GM21526 (cell line): ENCODE data around the gene SOX6.
"Not testable (repeated sequence)": the region's sequence is repeated elsewhere in the genome, so short reads cannot be mapped to it uniquely, and the experiment has no call there.

ENCODE experiments used
- ATAC-seq: cut with Tn5 transposase; IDR thresholded peaks from one replicate; pipeline ENCODE4 v1.9.1; 2021; ENCODE audit warnings: moderate library complexity; ENCODE audit not compliant: unreplicated experiment, low FRiP score

The SOX6 gene

DNA sequence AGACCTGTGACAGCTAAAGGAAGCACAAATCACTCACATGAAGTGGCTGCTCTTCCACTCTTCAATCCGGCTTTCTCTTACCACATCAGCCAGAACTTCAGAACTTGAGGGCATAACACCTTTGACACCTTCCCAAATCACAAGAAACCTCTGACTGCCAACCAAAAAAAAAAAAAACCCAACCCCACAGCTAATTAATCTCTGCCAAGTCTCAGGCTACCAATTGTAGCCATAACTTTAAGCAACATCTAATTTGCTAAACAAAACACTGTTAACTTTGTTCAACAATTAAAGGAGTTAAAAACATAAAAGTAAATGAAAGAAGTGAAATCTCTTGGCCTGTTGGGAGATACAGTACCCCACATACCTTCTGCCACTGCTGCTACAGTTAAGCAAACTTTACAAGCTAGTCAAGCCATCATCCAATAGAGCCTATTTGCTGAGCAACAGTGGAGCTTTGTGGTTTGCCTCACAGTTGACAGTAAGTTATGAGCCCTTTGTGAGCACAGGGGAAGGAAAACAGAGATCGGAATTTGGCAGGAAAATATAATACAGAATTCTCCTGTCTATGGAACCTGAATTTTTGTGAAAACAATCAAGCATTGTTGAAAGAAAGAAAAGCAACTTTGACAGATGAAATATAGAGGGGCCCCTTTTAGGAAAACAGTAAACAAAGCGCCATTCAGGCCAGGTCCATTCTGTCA lies at the start of gene SOX6:
Gene SOX6 (minus strand): TSS at position 490 of the 704 bp plus-strand sequence. CDS start 15,298 bp downstream, outside the sequence.
- no peak for ATAC-seq

DNA sequence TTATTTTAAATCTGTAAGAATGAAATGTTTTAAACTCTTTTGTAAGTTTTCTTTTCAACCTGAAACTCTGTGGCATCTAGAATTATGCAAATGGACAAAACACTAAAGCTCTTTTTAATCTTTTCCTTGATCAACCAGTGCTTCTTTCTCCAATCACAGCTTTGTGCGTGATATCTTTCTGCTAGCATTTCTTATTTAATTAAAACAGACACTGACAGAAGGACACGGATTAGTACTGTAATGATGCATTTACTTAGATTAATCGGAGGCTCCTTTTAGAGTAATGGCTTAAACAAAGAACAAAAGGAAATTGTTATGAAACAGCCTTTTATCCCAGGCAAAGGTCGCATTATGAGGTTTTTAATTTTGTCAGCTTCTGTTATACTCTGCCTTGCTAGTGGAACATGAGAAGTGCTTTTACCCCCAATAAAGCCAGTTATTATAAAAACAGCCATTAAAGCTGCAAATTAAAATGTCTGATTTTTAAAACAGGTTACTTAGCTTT lies 48.5 kb upstream of the SOX6 start:
- no peak for ATAC-seq

DNA sequence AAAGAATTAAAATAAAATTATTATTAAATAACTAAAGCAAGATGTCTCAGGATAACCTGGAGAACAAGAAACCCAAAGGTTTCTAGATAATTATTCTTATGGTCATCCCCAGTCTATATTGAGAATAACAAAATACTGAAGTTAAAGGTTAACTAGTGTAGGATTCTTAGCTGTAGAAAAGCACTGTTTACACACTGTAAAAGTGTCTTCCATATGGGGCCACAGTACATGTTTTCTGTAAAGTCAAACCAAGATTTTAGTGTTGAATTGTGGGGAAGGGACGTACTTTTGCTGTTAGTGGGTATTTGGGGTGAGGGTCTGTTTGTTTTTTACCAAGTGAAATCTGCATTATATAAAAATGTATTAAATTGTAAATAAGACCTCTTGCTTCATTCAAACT lies 47.5 kb upstream of the SOX6 start:
- no peak for ATAC-seq

DNA sequence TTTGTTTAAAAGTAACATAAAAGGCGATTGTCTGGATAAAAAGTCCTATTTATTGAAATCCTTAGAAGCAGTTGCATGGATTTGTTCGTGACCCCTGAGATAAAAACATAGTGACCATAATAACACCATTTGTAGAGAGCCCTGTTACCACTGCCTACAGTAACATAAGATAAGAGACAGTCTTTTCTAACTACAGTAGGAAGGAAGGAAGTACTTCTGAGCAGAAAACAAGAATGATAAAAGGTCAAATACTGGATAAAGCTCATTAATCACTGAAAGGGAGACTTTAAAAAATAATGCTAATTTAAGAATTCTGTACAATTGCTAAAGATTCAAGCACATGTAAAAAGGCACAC lies 47.1 kb upstream of the SOX6 start:
- ATAC-seq = no peak

DNA sequence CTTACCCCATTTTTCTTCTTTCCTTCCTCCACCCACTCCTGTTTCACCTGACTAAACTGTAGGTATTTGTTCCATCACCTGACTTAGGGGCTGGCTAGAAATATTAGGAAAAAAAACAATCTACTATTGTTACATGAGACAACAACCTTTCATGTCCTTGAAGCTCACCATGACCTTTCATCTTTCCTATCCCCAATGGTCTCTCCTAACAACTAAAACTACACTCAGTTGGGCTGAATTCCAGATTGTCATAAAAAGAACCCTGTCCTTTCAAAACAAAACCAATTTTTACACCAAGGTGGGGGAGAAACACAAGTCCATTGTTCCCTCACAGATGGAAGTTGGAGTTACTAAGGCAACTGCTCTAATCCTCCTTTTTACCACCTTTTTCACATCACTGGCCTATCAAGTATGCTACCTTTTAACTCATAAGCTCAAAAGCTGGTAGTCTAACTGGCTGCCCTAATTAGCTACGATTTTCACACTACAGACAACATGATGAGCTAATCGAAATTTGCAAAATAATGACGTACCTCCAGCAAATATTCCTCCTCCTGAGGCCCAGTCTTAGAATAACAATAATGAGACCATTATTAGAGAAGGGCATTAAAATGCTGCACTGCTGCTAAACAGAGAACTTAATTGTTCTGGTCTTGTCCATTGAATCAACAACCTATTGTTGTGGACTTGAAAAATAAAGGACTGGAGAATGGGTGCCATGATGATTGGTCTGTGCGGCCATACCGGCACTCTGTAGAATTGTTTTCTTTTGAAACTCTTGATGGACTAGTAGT lies 46.5 kb upstream of the SOX6 start:
- no peak for ATAC-seq

DNA sequence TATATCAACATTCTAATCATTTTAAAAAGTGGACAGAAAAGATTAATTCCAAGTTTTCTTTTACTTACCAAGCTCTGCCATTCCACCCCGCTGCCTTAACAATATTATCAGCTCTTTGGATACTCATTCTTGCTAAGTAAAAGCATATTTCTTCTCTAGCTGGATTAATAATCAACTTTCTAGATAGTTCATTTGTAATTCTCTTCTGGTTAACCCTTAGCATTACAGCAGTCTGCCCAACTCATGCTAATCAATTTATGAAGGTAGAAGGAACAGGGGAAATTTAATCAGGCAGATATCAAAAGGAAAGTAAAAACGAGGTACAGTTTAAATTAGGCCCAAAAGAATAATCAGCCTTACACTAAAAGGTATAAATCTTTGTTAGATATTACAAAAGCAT lies 41.0 kb upstream of the SOX6 start:
- ATAC-seq = no peak

DNA sequence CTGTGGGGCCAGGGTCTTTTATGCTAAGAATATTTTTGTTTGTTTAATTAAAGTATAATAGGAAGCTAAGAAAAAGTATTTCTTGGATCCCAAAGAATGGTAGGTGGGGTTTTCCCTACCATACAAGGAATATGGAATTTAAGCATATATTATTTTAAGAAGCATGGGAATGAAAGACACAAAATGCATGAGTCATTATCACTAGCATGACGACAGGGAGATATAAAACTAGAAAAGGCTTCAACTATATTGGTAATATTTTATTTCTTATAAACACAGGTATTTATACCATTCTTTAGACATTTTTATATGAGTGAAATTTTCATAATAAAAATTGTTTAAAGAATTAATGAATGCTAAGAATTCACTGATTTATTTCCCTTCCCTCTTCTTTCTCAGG lies 39.3 kb upstream of the SOX6 start:
- ATAC-seq = no peak

DNA sequence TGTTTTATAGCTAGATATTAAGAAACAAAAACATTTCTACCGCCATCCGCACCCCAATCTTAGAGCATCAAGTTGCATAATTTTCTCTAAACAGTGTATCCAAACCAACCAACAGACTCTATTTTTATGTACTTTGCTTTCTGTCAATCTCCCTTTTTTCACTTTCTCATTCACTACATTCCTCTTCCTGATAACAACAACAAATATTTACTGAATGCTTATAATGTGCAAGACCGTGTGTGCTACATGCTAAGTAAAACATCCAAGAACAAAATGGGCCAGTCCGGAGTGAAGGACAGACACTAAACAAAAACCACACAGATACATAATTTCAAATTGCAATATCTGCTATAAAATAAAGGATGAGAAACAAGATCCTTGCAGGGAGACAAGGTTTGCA lies 38.6 kb upstream of the SOX6 start:
- ATAC-seq = no peak

DNA sequence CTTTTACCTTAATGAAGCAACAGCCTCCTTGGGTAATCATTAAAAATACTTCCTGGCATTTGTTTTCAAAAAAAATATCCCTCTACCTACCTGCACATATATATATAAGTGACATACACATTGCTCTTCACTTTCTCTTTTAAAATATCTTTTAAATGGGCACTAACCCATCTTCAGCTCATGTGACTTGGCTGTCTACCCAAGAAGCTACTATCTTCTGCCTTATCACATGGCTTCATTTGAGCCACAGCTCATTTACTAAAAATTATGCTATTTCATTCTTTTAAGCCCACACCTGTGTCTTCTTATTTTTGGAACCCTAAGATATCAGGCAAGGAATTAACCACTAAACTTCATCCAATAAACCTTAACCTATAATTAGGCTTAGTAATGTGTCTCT lies 37.0 kb upstream of the SOX6 start:
- ATAC-seq = no peak

DNA sequence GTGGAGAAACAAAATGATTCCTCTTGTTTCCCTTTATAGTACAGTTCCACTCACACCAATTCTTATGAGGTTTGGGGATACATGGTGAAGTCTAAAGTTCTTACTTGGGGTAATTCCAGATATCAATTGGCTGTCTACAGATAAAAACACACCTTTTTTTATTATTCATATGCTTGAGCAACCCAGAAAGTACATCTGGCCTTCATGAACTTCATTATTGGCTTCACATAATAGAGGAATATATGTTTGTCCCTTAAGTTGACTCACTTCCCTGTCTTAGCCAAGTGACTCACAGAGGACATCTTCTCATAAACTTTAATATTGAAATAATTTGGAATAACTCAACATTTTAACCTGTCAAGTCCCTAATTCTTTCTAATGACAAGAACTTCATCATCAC lies 36.3 kb upstream of the SOX6 start:
- ATAC-seq = no peak

DNA sequence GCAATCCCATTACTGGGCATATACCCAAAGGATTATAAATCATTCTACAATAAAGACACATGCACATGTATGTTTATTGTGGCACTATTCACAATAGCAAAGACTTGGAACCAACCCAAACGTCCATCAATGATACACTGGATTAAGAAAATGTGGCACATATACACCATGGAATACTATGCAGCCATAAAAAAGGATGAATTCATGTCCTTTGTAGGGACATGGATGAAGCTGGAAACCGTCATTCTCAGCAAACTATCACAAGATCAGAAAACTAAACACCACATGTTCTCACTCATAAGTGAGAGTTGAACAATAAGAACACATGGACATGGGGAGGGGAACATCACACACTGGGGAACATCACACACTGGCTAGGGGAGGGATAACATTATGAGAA lies 34.5 kb upstream of the SOX6 start:
- ATAC-seq = not testable (repeated sequence)

DNA sequence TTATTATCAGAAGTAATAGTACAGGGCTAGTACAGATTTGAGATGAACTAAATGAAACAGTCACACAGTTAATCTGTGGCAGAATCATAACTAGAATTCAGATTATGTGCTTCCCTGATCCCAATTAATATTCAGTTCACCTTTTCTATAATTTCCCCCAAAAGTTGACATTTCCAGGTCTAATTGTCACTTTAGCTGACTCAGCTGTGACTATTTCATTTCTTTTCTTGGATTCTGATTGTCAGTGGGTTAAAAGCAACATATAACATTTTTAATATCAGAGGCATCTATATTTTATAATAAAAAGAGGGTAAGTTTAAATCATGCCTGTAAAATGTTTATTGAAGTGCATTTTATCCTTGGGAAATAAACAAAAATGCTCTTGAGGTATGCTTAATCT lies 28.8 kb upstream of the SOX6 start:
- no peak for ATAC-seq

DNA sequence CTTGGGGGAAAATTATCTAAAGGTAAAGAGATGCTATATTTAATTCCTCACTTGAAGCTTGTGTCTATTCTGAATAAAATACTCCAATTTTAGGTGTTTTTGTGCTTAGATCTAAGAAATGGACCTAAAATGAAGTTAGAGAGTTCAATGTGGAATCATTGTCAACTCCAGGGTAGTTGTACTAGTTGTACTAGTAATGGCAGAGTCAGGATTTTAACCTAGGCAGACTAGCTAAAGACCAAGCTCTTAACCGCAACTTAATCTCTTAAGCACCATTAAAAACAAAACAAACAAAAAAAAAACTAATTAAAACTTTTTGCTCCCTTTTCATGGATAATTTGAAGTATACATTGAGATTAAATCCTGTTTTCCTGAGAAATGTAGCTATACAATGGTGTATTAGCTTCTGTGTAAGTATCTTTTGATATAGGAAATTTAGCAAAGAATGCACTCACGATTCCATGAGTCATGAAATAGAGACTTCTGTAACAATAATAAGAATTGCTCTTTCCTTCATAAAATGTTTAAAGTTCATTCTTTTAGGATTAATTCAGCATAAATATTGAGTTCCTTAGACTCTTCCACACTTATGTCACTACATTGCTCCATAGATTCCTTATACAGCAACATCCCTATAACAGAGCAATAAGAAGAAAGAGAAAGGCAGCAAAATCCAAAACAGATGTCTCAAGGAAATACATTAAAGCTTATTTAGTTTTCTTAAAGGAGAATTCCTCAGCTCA lies 26.5 kb upstream of the SOX6 start:
- ATAC-seq = no peak

DNA sequence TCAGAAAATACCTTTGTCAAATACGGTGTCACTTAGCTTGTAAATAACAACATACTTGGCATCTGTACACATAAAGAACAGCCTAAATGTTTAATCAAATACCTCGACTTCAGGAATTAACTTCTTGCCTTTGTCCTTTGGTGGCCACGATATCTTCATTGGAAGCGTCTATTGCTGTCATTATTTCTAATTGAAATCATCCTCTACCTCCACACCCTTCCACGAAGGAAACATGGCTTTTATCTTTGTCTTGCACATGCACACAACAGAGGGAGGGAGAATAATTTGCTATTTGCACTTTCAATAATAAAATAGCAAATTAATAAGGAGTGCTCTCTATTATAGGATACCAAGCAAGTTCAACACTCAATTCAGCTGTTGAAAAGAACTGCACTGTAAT lies 25.8 kb upstream of the SOX6 start:
- ATAC-seq = no peak

DNA sequence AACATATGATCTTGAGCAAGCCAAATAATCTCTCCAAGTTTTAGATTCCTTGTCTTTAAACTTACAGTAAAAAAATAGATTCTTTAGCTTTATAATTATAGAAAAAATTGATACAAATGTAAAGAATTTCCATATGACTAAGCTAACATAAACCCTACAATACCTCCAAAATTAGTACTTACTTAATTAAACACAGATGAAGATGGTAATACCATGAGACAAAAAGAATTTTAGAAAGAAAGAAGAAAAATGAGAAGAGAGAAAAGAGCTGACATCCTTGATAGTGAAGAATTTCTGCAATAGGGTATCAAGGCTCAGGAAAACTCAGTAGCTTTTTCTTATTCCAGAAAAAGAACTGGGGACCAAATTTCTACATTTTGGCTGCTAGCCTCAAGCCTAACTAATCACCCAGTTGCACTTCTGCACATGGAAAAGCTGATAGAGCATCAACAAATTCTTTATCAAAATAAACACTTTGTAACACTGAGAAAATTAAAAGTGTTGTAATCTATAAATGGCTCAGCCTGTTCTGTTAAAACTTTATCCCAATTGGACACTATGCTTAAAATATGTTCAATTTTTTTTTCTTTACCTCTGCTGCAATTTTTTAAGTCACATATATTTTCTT lies 24.7 kb upstream of the SOX6 start:
- ATAC-seq = no peak

DNA sequence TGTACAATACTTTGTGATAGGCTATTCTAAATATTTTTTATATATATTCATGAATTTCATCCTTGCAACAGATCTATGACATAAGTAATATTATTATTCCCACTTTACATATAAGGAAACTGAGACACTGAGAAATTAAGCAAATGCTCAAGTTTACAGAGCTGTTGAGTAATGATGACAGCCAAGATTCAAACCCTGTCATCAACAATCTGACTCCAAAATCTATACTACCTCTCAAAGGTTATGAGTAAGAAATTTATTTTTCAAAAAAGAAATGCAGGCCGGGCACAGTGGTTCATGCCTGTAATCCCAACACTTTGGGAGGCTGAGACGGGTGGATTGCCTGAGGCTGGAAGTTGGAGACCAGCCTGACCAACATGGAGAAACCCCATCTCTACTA lies 22.6 kb upstream of the SOX6 start:
- ATAC-seq = no peak

DNA sequence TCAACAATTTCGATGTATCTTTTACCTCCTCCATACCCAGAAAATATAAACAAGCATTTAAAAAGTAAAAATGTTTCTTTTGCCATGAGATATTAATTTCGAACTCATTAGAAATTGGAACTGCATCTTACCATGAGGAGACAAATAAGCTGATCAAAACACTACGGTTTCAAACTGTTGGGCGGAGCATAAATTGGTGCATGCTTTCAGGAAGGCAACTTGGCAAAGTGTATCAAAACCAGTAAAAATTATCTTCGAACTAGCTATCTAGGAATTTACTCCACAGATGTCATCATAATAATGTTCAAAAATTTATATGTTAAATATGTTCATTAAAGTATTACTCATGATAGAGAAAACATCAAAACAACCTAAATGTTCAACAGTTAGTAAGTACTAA lies 21.4 kb upstream of the SOX6 start:
- ATAC-seq = no peak

DNA sequence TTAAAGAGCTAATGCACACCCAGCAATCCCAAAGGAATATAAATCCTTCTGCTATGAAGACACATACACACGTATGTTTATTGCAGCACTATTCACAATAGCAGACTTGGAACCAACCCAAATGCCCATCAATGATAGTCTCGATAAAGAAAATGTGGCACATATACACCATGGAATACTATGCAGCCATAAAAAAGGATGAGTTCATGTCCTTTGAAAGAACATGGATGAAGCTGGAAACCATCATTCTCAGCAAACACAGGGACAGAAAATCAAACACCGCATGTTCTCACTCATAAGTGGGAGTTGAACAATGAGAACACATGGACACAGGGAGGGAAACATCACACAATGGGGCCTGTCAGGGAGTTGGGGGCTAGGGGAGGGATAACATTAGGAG lies 19.3 kb upstream of the SOX6 start:
- ATAC-seq = not testable (repeated sequence)

DNA sequence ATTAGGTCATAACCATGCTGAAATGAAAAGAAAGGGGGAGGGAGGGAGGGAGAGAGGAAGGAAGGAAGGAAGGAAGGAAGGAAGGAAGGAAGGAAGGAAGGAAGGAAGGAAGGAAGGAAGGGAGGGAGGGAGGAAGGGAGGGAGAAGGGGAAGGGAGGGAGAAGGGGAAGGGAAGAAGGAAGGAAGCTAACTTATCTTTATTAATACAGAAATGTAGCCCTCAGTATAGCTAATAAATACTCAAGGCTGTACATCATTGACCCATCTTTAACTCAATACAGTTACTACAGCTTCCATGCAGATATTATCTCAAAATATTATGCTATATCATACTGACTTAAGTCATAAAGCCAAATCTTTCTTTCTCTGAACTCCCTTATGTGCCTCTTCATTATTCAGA lies 17.4 kb upstream of the SOX6 start:
- no peak for ATAC-seq

DNA sequence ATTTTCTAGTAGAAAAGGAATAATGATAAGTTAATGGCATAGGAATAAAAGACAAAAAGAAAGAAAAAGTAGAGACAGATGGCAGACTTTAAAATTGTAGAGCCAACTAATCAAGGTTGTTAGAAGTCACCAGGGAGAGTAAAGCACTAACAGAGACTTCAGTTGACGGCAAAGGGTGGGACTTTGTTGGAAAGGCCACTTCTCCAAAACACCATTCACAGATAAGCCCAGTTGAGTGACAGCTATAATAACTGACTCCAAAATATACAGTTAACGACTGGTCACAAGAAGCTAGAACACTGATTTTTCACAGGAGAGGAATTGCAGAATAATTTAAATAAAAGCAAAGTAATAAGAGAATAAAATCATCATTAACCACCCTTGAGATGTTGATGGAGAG lies 16.0 kb upstream of the SOX6 start:
- ATAC-seq = no peak

DNA sequence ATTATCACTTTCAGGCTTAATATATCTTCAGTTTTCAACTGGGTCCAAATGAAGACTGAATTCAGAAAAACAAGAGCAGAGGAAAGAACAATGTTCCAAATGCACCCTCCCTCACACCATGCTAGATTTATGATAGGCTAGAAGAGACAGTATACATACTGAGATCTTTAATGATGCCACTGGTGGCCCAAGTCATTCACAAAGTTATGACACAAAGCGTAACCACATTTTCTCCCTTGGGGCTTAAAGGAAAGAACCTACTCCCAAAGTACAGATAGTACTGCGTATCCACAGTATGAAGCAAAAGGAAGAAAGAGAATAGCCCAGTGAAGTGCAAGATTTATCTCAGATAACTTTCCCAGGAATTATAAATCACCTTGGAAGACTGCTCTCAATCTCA lies 10.9 kb upstream of the SOX6 start:
- no peak for ATAC-seq
